Measurements from ENCODE around the gene PHC3.

DNA sequence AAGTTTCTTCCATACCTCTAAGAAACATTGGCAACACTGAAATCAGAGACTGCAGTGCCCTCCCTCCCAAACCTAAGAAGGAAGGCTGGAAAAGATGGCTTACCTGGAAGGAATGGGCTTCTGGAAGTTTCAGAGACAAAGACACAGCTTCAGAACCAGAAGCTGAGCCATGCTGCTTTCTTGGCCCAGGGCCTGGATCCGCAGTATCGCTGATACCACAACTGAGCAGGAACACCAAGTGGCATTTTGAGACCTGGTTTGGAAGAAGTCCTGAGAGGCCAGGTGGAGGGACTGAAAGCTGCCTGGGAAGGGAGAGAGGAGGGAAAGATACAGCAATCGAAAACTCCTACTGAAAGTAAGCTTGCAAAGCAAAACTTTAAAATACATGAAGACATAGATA, 124.0 kb downstream of the PHC3 start:
- TF ChIP-seq EZH2 (IDR thresholded peaks at IDR 0.05; ENCODE audit: insufficient read depth, poor library complexity, severe bottlenecking) = no peak
- no peak for TF ChIP-seq EZH2phosphoT487 (IDR thresholded peaks at IDR 0.05; ENCODE audit: insufficient read depth, low read depth)

Measured in GM23248 (cell line).